ENCODE results near the gene RBMY1B.
"Not testable (repeated sequence)": the region's sequence is repeated elsewhere in the genome, so short reads cannot be mapped to it uniquely, and the experiment has no call there.

The RBMY1B gene

DNA sequence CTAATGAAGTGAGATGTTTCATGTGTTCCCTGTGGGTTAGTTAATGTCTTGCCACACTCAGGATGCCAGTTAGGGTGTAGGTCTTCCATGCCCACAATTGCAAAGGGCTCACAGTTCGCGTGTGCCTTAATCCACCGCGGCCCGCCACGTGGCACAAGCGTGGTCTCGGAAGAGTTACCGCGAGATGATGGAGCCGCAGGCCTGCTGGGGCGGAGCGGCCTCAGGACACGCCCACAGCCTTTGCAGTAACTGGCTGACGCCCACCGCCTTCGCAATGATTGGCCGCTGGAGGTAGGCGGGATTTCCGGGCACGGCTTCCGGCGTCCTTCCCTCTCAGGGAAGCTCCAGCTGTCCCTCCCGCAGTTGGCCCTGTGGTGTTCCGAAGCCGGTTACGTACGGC is at the start of gene RBMY1B:
Gene RBMY1B (plus strand): TSS at position 301 of the 400 bp plus-strand sequence. CDS start 2,013 bp downstream, outside the sequence.
- DNase-seq = not testable (repeated sequence)

DNA sequence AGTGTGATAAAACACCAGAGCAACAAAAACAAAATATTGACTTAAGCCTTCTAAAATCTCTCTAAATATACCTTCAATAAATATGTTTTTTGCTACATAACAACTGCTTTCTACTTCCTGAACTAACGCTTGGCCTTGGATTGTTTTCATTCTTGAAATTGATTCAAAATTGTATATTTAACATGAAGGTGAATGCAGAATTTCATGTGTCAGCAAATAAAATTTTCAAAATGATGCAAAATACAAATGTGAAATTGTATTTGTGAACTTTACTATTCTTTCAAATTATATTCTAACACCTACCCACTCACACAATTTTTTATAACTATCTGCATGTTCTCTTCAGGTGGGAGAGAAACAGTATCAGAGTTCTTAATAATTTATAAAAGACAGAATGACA is 48.2 kb upstream of the RBMY1B start:
- not testable (repeated sequence) for DNase-seq

DNA sequence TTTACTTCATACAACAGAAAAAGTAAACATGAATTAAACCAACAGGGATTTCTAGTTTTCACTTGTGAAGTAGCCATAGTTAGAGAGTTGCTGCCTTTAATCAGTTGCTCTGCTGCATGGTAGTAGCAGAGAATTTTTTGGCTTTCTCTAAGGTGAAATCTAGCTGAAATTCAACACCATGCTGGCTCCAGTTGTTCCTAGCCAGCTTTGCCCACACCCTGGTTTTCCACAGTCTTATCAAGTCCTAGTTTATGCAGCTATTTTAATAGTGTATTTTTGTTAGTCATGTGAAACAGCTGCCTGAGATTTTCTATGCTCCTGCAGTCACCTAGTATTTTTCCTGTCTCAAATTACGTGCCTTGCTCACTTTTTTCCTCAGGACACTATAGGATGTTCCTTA is 28.2 kb upstream of the RBMY1B start:
- no peak for DNase-seq

DNA sequence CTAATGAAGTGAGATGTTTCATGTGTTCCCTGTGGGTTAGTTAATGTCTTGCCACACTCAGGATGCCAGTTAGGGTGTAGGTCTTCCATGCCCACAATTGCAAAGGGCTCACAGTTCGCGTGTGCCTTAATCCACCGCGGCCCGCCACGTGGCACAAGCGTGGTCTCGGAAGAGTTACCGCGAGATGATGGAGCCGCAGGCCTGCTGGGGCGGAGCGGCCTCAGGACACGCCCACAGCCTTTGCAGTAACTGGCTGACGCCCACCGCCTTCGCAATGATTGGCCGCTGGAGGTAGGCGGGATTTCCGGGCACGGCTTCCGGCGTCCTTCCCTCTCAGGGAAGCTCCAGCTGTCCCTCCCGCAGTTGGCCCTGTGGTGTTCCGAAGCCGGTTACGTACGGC is 23.4 kb downstream of the RBMY1B start, which contains the start of gene RBMY1A1:
Gene RBMY1A1 (plus strand): TSS at position 301 of the 400 bp plus-strand sequence. CDS start 2,013 bp downstream, outside the sequence.
- not testable (repeated sequence) for DNase-seq

DNA sequence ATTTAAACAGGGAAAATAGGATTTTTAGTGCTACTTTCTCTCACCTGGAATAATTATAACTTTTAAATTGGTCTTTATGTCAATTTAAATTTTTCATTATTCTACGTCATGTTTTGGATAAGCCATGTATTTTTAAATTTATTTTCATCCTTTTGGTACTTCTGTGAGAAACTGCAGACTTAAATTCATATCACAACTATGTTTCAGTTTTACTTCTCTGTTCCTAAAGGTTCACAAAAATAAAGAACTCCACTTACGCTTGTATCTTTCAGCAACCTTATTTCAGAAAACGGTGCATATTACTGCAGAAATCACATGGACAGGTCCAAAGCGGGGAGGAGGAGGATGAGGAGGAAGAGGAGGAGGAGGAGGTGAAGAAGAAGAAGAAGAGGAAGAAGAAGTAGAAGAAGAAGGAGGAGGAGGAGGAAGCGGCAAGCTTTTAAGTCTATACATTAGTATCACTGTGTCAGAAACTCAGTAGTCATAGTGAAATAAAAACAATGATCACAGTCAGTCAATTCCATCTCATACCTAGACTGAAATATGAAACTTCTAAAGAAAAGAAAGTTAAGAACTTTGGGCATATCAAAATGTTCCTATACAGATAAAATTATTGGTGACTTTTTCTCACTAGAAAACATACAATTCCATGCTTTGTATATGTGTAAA is 48.3 kb downstream of the RBMY1B start:
- not testable (repeated sequence) for DNase-seq

All from fibroblast of skin of right quadriceps (primary cell).